Measurements from ENCODE around the gene CES5A.
"Not testable (repeated sequence)": the region's sequence is repeated elsewhere in the genome, so short reads cannot be mapped to it uniquely, and the experiment has no call there.

CES5A gene

GRCh38 chr16:55875273-55875672 is at the start of gene CES5A:
TSS of gene CES5A (minus strand) at chr16:55875373. CDS start at chr16:55875221, 152 bp downstream.
- Mint-ChIP-seq H3K4me1 (no peaks in the 10 kb centered on the region), H3K27ac (no peak within 1 kb of the TSS), H3K36me3 (no peaks in the 10 kb centered on the region), H3K4me3 (no peak within 1 kb of the TSS), H3K27me3 (peaks cover 3% of the 10 kb centered on the region), H3K9me3 (no peaks in the 10 kb centered on the region)
- DNase-seq = no peak
- CTCF ChIA-PET = no interaction called here

- CTCF ChIA-PET = no interaction called here
- DNase-seq = no peak
- Mint-ChIP-seq H3K27ac (no peak overlapping the region), H3K4me1 (no peaks in the 10 kb centered on the region), H3K4me3 (no peak overlapping the region), H3K9me3 (no peaks in the 10 kb centered on the region), H3K36me3 (no peaks in the 10 kb centered on the region), H3K27me3 (peaks cover 3% of the 10 kb centered on the region)
Observed at GRCh38 chr16:55922662-55923061, 47.5 kb upstream of the CES5A start.

GRCh38 chr16:55917373-55918160 is 42.4 kb upstream of the CES5A start:
- no peaks in the 10 kb centered on the region for H3K36me3 Mint-ChIP-seq
- DNase-seq = no peak
- H3K27me3 Mint-ChIP-seq = peaks cover 3% of the 10 kb centered on the region
- CTCF ChIA-PET = no interaction called here
- no peaks in the 10 kb centered on the region for H3K4me1 Mint-ChIP-seq
- no peaks in the 10 kb centered on the region for H3K9me3 Mint-ChIP-seq
- H3K27ac Mint-ChIP-seq = no peak overlapping the region
- no peak overlapping the region for H3K4me3 Mint-ChIP-seq

GRCh38 chr16:55915096-55915827 is 40.1 kb upstream of the CES5A start:
- Mint-ChIP-seq H3K27me3 (peaks cover 7% of the 10 kb centered on the region), H3K27ac (no peak overlapping the region), H3K36me3 (no peaks in the 10 kb centered on the region), H3K4me1 (no peaks in the 10 kb centered on the region), H3K4me3 (no peak overlapping the region), H3K9me3 (no peaks in the 10 kb centered on the region)
- CTCF ChIA-PET = no interaction called here
- no peak for DNase-seq

GRCh38 chr16:55914383-55914782 is 39.2 kb upstream of the CES5A start:
- Mint-ChIP-seq H3K4me1 (no peaks in the 10 kb centered on the region), H3K27ac (no peak overlapping the region), H3K9me3 (no peaks in the 10 kb centered on the region), H3K27me3 (peaks cover 7% of the 10 kb centered on the region), H3K4me3 (no peak overlapping the region), H3K36me3 (no peaks in the 10 kb centered on the region)
- CTCF ChIA-PET = no interaction called here
- no peak for DNase-seq

- Mint-ChIP-seq H3K27me3 (peaks cover 7% of the 10 kb centered on the region), H3K4me1 (no peaks in the 10 kb centered on the region), H3K4me3 (no peak overlapping the region), H3K36me3 (no peaks in the 10 kb centered on the region), H3K9me3 (no peaks in the 10 kb centered on the region), H3K27ac (no peak overlapping the region)
- no peak for DNase-seq
- CTCF ChIA-PET = no interaction called here
Observed at GRCh38 chr16:55913716-55914115, 38.5 kb upstream of the CES5A start.

- H3K4me1 Mint-ChIP-seq, CTCF ChIA-PET, H3K27me3 Mint-ChIP-seq, H3K9me3 Mint-ChIP-seq, H3K36me3 Mint-ChIP-seq, H3K4me3 Mint-ChIP-seq, DNase-seq, H3K27ac Mint-ChIP-seq: not testable (repeated sequence)
Observed at GRCh38 chr16:55913121-55913520, 37.9 kb upstream of the CES5A start.

GRCh38 chr16:55912022-55912421 is 36.8 kb upstream of the CES5A start:
- CTCF ChIA-PET = no interaction called here
- peaks cover 7% of the 10 kb centered on the region for H3K27me3 Mint-ChIP-seq

GRCh38 chr16:55911616-55912015 is 36.4 kb upstream of the CES5A start:
- H3K36me3 Mint-ChIP-seq = no peaks in the 10 kb centered on the region
- H3K9me3 Mint-ChIP-seq = no peaks in the 10 kb centered on the region

More at GRCh38 chr16:55912022-55912421, 36.8 kb upstream of the CES5A start:
- no peak overlapping the region for H3K4me3 Mint-ChIP-seq
- no peaks in the 10 kb centered on the region for H3K9me3 Mint-ChIP-seq
- no peak overlapping the region for H3K27ac Mint-ChIP-seq
- no peak for DNase-seq
- no peaks in the 10 kb centered on the region for H3K4me1 Mint-ChIP-seq
- H3K36me3 Mint-ChIP-seq = no peaks in the 10 kb centered on the region

GRCh38 chr16:55909876-55910275 is 34.7 kb upstream of the CES5A start:
- peaks cover 4% of the 10 kb centered on the region for H3K27me3 Mint-ChIP-seq
- no peak for DNase-seq
- no peak overlapping the region for H3K27ac Mint-ChIP-seq
- no peaks in the 10 kb centered on the region for H3K36me3 Mint-ChIP-seq
- H3K4me1 Mint-ChIP-seq = no peaks in the 10 kb centered on the region
- CTCF ChIA-PET = no interaction called here
- H3K9me3 Mint-ChIP-seq = no peaks in the 10 kb centered on the region
- no peak overlapping the region for H3K4me3 Mint-ChIP-seq

More at GRCh38 chr16:55911616-55912015, 36.4 kb upstream of the CES5A start:
- Mint-ChIP-seq H3K4me3 (no peak overlapping the region), H3K27ac (no peak overlapping the region), H3K27me3 (peaks cover 4% of the 10 kb centered on the region), H3K4me1 (no peaks in the 10 kb centered on the region)
- CTCF ChIA-PET = no interaction called here
- no peak for DNase-seq

- no peaks in the 10 kb centered on the region for H3K36me3 Mint-ChIP-seq
- CTCF ChIA-PET = no interaction called here
- H3K27ac Mint-ChIP-seq = no peak overlapping the region
- peaks cover 4% of the 10 kb centered on the region for H3K27me3 Mint-ChIP-seq
- H3K9me3 Mint-ChIP-seq = peaks cover 9% of the 10 kb centered on the region
- H3K4me3 Mint-ChIP-seq = no peak overlapping the region
- H3K4me1 Mint-ChIP-seq = no peaks in the 10 kb centered on the region
- DNase-seq = no peak
Observed at GRCh38 chr16:55908641-55909040, 33.5 kb upstream of the CES5A start.

- Mint-ChIP-seq H3K4me1 (no peaks in the 10 kb centered on the region), H3K27ac (no peak overlapping the region), H3K36me3 (no peaks in the 10 kb centered on the region), H3K9me3 (peaks cover 14% of the 10 kb centered on the region), H3K27me3 (peaks cover 4% of the 10 kb centered on the region), H3K4me3 (no peak overlapping the region)
- CTCF ChIA-PET = no interaction called here
- no peak for DNase-seq
Observed at GRCh38 chr16:55907661-55908060, 32.5 kb upstream of the CES5A start.

GRCh38 chr16:55906123-55906522 is 30.9 kb upstream of the CES5A start:
- Mint-ChIP-seq H3K27ac (no peak overlapping the region), H3K27me3 (no peaks in the 10 kb centered on the region), H3K9me3 (peaks cover 15% of the 10 kb centered on the region), H3K4me3 (no peak overlapping the region), H3K4me1 (no peaks in the 10 kb centered on the region), H3K36me3 (no peaks in the 10 kb centered on the region)
- DNase-seq = no peak
- CTCF ChIA-PET = no interaction called here

GRCh38 chr16:55905651-55906050 is 30.5 kb upstream of the CES5A start:
- Mint-ChIP-seq H3K27me3 (no peaks in the 10 kb centered on the region), H3K27ac (no peak overlapping the region), H3K4me3 (no peak overlapping the region), H3K9me3 (peaks cover 15% of the 10 kb centered on the region), H3K4me1 (no peaks in the 10 kb centered on the region), H3K36me3 (no peaks in the 10 kb centered on the region)
- CTCF ChIA-PET = no interaction called here
- DNase-seq = no peak

- peaks cover 17% of the 10 kb centered on the region for H3K9me3 Mint-ChIP-seq
- no peaks in the 10 kb centered on the region for H3K36me3 Mint-ChIP-seq
- CTCF ChIA-PET = no interaction called here
- no peak for DNase-seq
- no peak overlapping the region for H3K4me3 Mint-ChIP-seq
- no peak overlapping the region for H3K27ac Mint-ChIP-seq
- H3K4me1 Mint-ChIP-seq = no peaks in the 10 kb centered on the region
- H3K27me3 Mint-ChIP-seq = no peaks in the 10 kb centered on the region
Observed at GRCh38 chr16:55901566-55902217, 26.5 kb upstream of the CES5A start.

Data from activated naive CD4-positive, alpha-beta T cell treated with anti-CD3 and anti-CD28 coated beads, Interleukin-2, amount 10 ng/mL, durations not matched to agents 7 days and 5 days (primary cell).